ENCODE data around the gene SSB.

The SSB gene

GRCh38 chr2:169778446-169778845 lies 20.2 kb upstream of the SSB start:
- no peak overlapping the region for H3K9ac ChIP-seq (ENCODE audit: low read length)
- H3K79me2 ChIP-seq (ENCODE audit: insufficient read depth, low read length): no peaks in the 10 kb centered on the region
- H3K9me2 ChIP-seq (replicated peaks; ENCODE audit: insufficient read depth, low read length): no peaks in the 10 kb centered on the region
- H3K4me2 ChIP-seq (ENCODE audit: low read depth, low read length, poor library complexity, severe bottlenecking): no peak overlapping the region
- no peaks in the 10 kb centered on the region for H3F3A ChIP-seq (ENCODE audit: insufficient read depth)
- H4K20me1 ChIP-seq (ENCODE audit: low read depth, low read length): no peaks in the 10 kb centered on the region
- H3K27me3 ChIP-seq (ENCODE audit: low read length): no peaks in the 10 kb centered on the region
- no peak for TF ChIP-seq EZH2phosphoT487 (conservative IDR thresholded peaks at IDR 0.05; ENCODE audit: low read length)
- TF ChIP-seq CTCF (IDR thresholded peaks at IDR 0.05; ENCODE audit: insufficient read depth, low read length, poor library complexity, severe bottlenecking): no peak
- H3K9me3 ChIP-seq (ENCODE audit: insufficient read depth, low read length): no peaks in the 10 kb centered on the region
- H3K4me3 ChIP-seq (ENCODE audit: insufficient read depth, low read length, poor library complexity, severe bottlenecking): no peak overlapping the region
- no peak overlapping the region for H3K27ac ChIP-seq (ENCODE audit: low read depth, low read length)
- no peak overlapping the region for H2AFZ ChIP-seq (ENCODE audit: low read depth, low read length, severe bottlenecking)
- H3K36me3 ChIP-seq (ENCODE audit: low read length): no peaks in the 10 kb centered on the region

- no peak overlapping the region for H3K27ac ChIP-seq (ENCODE audit: low read depth, low read length)
- no peak overlapping the region for H3K9ac ChIP-seq (ENCODE audit: low read length)
- H3K4me3 ChIP-seq (ENCODE audit: insufficient read depth, low read length, poor library complexity, severe bottlenecking): no peak overlapping the region
- no peaks in the 10 kb centered on the region for H3K9me3 ChIP-seq (ENCODE audit: insufficient read depth, low read length)
- no peak overlapping the region for H3K4me2 ChIP-seq (ENCODE audit: low read depth, low read length, poor library complexity, severe bottlenecking)
- H3K27me3 ChIP-seq (ENCODE audit: low read length): no peaks in the 10 kb centered on the region
- H3K9me2 ChIP-seq (replicated peaks; ENCODE audit: insufficient read depth, low read length): no peaks in the 10 kb centered on the region
- H2AFZ ChIP-seq (ENCODE audit: low read depth, low read length, severe bottlenecking): no peak overlapping the region
- no peaks in the 10 kb centered on the region for H4K20me1 ChIP-seq (ENCODE audit: low read depth, low read length)
- TF ChIP-seq CTCF (IDR thresholded peaks at IDR 0.05; ENCODE audit: insufficient read depth, low read length, poor library complexity, severe bottlenecking): no peak
- TF ChIP-seq EZH2phosphoT487 (conservative IDR thresholded peaks at IDR 0.05; ENCODE audit: low read length): no peak
- no peaks in the 10 kb centered on the region for H3K79me2 ChIP-seq (ENCODE audit: insufficient read depth, low read length)
- H3K36me3 ChIP-seq (ENCODE audit: low read length): no peaks in the 10 kb centered on the region
- H3F3A ChIP-seq (ENCODE audit: insufficient read depth): no peaks in the 10 kb centered on the region
Measured at GRCh38 chr2:169781249-169782013, 17.2 kb upstream of the SSB start.

- H3K4me3 ChIP-seq (ENCODE audit: insufficient read depth, low read length, poor library complexity, severe bottlenecking): no peak overlapping the region
Measured at GRCh38 chr2:169782513-169782912, 16.2 kb upstream of the SSB start.

More at GRCh38 chr2:169782513-169782912, 16.2 kb upstream of the SSB start:
- no peak overlapping the region for H3K27ac ChIP-seq (ENCODE audit: low read depth, low read length)
- H3K79me2 ChIP-seq (ENCODE audit: insufficient read depth, low read length): no peaks in the 10 kb centered on the region
- no peaks in the 10 kb centered on the region for H3F3A ChIP-seq (ENCODE audit: insufficient read depth)
- no peaks in the 10 kb centered on the region for H4K20me1 ChIP-seq (ENCODE audit: low read depth, low read length)
- no peaks in the 10 kb centered on the region for H3K9me3 ChIP-seq (ENCODE audit: insufficient read depth, low read length)
- H3K36me3 ChIP-seq (ENCODE audit: low read length): no peaks in the 10 kb centered on the region
- no peaks in the 10 kb centered on the region for H3K27me3 ChIP-seq (ENCODE audit: low read length)
- no peak overlapping the region for H3K9ac ChIP-seq (ENCODE audit: low read length)
- H3K9me2 ChIP-seq (replicated peaks; ENCODE audit: insufficient read depth, low read length): no peaks in the 10 kb centered on the region
- H3K4me2 ChIP-seq (ENCODE audit: low read depth, low read length, poor library complexity, severe bottlenecking): no peak overlapping the region
- TF ChIP-seq CTCF (IDR thresholded peaks at IDR 0.05; ENCODE audit: insufficient read depth, low read length, poor library complexity, severe bottlenecking) (no peak), EZH2phosphoT487 (conservative IDR thresholded peaks at IDR 0.05; ENCODE audit: low read length) (no peak)
- H2AFZ ChIP-seq (ENCODE audit: low read depth, low read length, severe bottlenecking): no peak overlapping the region
